ENCODE data around the gene DIPK1B. TPM values are rescaled to one million over a fixed set of nuclear protein-coding genes. Genes with fewer than 3 reads are reported as not detected.

DIPK1B gene
- polyA plus RNA-seq, 1 donor from 2014 or later, result 65.1 TPM

DNA sequence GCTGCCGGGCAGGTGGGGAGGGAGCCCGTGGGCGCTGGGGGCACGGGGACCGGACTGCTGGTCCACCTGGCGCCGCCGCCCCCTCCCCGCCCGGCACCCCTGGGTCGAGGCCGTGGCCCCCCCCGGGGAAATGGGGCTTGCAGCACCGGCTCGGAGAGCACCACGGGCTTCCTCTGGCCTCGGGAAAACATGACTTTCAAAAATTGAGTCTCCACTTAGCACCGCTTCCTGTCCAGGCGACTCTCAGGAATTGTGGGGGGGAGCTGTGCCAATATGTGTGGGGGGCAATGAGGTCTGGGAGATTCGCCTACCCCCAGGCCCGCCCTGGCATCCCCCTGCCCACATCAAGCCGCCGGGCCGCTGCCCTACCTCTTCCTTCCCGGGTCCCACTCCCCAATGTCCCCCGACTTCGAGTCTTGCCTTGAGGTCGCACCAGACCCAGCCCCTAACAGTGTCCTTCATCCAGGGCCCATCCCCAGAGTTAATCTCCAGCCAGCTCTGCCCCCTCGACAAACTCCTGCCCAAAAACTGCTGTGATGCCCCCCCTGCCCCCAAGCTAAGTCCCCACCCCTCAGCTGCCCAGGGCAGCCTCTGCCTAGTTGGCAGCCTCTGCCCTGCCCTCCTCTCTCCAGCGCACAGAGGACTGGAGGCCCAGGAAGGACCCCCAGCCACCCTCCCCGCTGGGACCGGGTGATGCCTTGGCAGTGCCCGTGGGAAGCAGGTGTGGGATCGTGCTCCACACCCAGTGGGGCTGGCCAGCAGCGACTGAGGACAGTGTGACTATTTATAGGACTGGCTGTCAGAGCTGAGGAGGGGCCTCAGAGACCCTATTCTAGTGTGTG is 45.8 kb upstream of the DIPK1B start:
- Histone ChIP-seq H4K20me1 (ENCODE audit: insufficient read depth) (no peaks in the 10 kb centered on the region), H3K27ac (ENCODE audit: low read length) (no peak overlapping the region)

DNA sequence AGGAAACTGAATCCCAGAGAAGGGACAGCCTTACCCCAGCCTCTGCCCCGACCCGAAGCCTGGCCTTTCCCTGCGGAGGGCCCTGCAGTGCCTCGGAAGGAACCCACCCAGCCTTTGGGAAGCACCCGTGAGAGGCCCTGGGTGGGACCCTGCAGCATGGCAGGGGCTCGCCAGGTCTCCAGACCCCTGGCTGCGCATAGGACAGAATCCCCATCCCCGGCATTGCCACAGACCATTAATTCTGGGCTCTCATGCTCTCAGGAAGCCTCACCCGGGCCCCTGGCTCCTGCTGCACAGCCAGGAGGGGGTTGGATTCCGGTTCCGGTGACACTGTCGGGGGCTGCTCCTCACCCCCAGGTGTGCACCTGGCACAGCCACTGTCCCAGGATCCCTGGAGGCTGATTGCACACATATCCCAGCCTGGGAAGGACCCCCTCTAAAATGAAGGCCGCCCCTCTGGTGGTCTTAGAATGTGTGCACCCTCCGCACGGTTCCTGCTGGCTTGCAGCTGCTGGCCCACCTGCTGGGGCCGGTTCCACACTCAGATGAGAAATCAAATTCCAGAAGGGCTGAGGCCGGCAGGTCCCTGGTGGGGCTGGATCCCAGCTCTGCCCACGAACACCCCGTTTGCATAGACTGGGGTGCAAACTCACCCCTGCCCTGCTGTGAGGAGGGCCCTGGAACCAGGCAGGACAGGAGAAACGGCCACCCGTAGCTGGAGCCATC is 45.0 kb upstream of the DIPK1B start:
- TF ChIP-seq TAF1 (IDR thresholded peaks at IDR 0.05; ENCODE audit: low read depth), result no peak
- TF ChIP-seq, protein P1, sequence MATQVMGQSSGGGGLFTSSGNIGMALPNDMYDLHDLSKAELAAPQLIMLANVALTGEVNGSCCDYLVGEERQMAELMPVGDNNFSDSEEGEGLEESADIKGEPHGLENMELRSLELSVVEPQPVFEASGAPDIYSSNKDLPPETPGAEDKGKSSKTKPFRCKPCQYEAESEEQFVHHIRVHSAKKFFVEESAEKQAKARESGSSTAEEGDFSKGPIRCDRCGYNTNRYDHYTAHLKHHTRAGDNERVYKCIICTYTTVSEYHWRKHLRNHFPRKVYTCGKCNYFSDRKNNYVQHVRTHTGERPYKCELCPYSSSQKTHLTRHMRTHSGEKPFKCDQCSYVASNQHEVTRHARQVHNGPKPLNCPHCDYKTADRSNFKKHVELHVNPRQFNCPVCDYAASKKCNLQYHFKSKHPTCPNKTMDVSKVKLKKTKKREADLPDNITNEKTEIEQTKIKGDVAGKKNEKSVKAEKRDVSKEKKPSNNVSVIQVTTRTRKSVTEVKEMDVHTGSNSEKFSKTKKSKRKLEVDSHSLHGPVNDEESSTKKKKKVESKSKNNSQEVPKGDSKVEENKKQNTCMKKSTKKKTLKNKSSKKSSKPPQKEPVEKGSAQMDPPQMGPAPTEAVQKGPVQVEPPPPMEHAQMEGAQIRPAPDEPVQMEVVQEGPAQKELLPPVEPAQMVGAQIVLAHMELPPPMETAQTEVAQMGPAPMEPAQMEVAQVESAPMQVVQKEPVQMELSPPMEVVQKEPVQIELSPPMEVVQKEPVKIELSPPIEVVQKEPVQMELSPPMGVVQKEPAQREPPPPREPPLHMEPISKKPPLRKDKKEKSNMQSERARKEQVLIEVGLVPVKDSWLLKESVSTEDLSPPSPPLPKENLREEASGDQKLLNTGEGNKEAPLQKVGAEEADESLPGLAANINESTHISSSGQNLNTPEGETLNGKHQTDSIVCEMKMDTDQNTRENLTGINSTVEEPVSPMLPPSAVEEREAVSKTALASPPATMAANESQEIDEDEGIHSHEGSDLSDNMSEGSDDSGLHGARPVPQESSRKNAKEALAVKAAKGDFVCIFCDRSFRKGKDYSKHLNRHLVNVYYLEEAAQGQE (IDR thresholded peaks at IDR 0.05; ENCODE audit: borderline replicate concordance), result no peak
- TF ChIP-seq SMC3 (conservative IDR thresholded peaks at IDR 0.05; ENCODE audit: poor library complexity), result no peak
- TF ChIP-seq, protein P2, sequence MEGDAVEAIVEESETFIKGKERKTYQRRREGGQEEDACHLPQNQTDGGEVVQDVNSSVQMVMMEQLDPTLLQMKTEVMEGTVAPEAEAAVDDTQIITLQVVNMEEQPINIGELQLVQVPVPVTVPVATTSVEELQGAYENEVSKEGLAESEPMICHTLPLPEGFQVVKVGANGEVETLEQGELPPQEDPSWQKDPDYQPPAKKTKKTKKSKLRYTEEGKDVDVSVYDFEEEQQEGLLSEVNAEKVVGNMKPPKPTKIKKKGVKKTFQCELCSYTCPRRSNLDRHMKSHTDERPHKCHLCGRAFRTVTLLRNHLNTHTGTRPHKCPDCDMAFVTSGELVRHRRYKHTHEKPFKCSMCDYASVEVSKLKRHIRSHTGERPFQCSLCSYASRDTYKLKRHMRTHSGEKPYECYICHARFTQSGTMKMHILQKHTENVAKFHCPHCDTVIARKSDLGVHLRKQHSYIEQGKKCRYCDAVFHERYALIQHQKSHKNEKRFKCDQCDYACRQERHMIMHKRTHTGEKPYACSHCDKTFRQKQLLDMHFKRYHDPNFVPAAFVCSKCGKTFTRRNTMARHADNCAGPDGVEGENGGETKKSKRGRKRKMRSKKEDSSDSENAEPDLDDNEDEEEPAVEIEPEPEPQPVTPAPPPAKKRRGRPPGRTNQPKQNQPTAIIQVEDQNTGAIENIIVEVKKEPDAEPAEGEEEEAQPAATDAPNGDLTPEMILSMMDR (IDR thresholded peaks at IDR 0.05; ENCODE audit: poor library complexity, severe bottlenecking), result no peak
- Histone ChIP-seq H3K27ac (ENCODE audit: low read length) (no peak overlapping the region), H3K9me3 (ENCODE audit: low read length) (no peaks in the 10 kb centered on the region), H3K27me3 (ENCODE audit: insufficient read depth, low read depth, low read length) (no peaks in the 10 kb centered on the region), H3K79me2 (replicated peaks; ENCODE audit: insufficient read depth, low read length) (no peaks in the 10 kb centered on the region), H3K36me3 (ENCODE audit: insufficient read depth, low read length) (no peaks in the 10 kb centered on the region), H4K20me1 (ENCODE audit: insufficient read depth) (no peaks in the 10 kb centered on the region), H3K4me2 (ENCODE audit: low read length) (no peak overlapping the region), H3K9ac (ENCODE audit: low read length) (no peak overlapping the region), H3K4me3 (ENCODE audit: low read length) (no peak overlapping the region), H3F3A (ENCODE audit: insufficient read depth, low read length, poor library complexity, severe bottlenecking) (no peaks in the 10 kb centered on the region), H3K9me2 (ENCODE audit: insufficient read depth, low read length) (no peaks in the 10 kb centered on the region), H2AFZ (ENCODE audit: low read depth, low read length) (no peak overlapping the region)

More for the DNA sequence above, 45.8 kb upstream of the DIPK1B start:
- Histone ChIP-seq H3K9ac (ENCODE audit: low read length) (peak overlapping the region; percentile 3), H3K27me3 (ENCODE audit: insufficient read depth, low read depth, low read length) (no peaks in the 10 kb centered on the region), H3K4me3 (ENCODE audit: low read length) (peak overlapping the region; percentile 44), H3F3A (ENCODE audit: insufficient read depth, low read length, poor library complexity, severe bottlenecking) (no peaks in the 10 kb centered on the region), H3K9me2 (ENCODE audit: insufficient read depth, low read length) (no peaks in the 10 kb centered on the region), H2AFZ (ENCODE audit: low read depth, low read length) (no peak overlapping the region), H3K36me3 (ENCODE audit: insufficient read depth, low read length) (no peaks in the 10 kb centered on the region), H3K9me3 (ENCODE audit: low read length) (no peaks in the 10 kb centered on the region), H3K4me2 (ENCODE audit: low read length) (no peak overlapping the region), H3K79me2 (replicated peaks; ENCODE audit: insufficient read depth, low read length) (no peaks in the 10 kb centered on the region)
- TF ChIP-seq TAF1 (IDR thresholded peaks at IDR 0.05; ENCODE audit: low read depth) (no peak), RAD21 (conservative IDR thresholded peaks at IDR 0.05) (no peak), MXI1 (conservative IDR thresholded peaks at IDR 0.05; ENCODE audit: poor library complexity, severe bottlenecking) (no peak), SMC3 (conservative IDR thresholded peaks at IDR 0.05; ENCODE audit: poor library complexity) (no peak), EP300 (conservative IDR thresholded peaks at IDR 0.05; ENCODE audit: poor library complexity, severe bottlenecking) (no peak)
- TF ChIP-seq, protein P2 (IDR thresholded peaks at IDR 0.05; ENCODE audit: poor library complexity, severe bottlenecking), result no peak

Measured in neural cell (in vitro differentiated cells).